HepG2 (cell line): Measurements from ENCODE around the gene ACOT6. TPM values are rescaled to one million over a fixed set of nuclear protein-coding genes. Genes with fewer than 3 reads are reported as not detected.

Experiments
- PHF20 ChIP-seq: sonication (generic); formaldehyde crosslinking; IDR thresholded peaks from 2 replicates; pipeline ENCODE4 v1.5.0; 2020; ENCODE audit warnings: mild to moderate bottlenecking, missing genetic modification reagents
- TAF1 ChIP-seq: sonication (generic); formaldehyde crosslinking; IDR thresholded peaks from 2 replicates; pipeline ENCODE4 v1.4.0; 2020; ENCODE audit warnings: missing genetic modification reagents
- ZNF792 ChIP-seq: IDR thresholded peaks from 2 replicates; pipeline ENCODE4 v1.6.1; 2016
- polyA plus RNA-seq, 8 experiments: library from polyadenylated mRNA; depleted of rRNA in 3 of 8; stranded (reverse) in 7 of 8; unstranded in 1 of 8; fragments of >200 nt; fragmentation: Illumina TruSeq in 4 of 8; extraction: Trizol in 4 of 8; gene quantifications; 2 replicates each; pipeline versions ENCODE4 v1.2.1 to v1.2.3, GENCODE V29; 2011 to 2016; ENCODE audit warnings: low read depth in 4 of 8, missing spikeins in 1 of 8, mixed read lengths in 1 of 8; ENCODE audit not compliant: insufficient read depth in 1 of 8
- total RNA-seq, 5 experiments: library from RNA; depleted of rRNA; stranded (reverse); fragments of >200 nt; fragmentation: Illumina TruSeq; extraction: Trizol; gene quantifications; 2 replicates each; pipeline ENCODE4 v1.2.3, GENCODE V29; 2016; ENCODE audit warnings: low read depth in 1 of 5
- TF ChIP-seq, protein P1 (sequence below), 2 experiments: sonication (generic) in 1 of 2; formaldehyde crosslinking in 1 of 2; IDR thresholded peaks; 2 replicates each; pipeline versions ENCODE4 v1.6.1 to v1.9.0; 2014 to 2022; ENCODE audit warnings: antibody characterized with exemption in 1 of 2, borderline replicate concordance in 1 of 2, inconsistent platforms in 1 of 2, low read depth in 1 of 2, missing genetic modification reagents in 1 of 2
- TF ChIP-seq, protein P2 (sequence below): sonication (generic); formaldehyde crosslinking; IDR thresholded peaks from one replicate; pipeline ENCODE4 v1.5.1; 2020; ENCODE audit warnings: mild to moderate bottlenecking, missing genetic modification reagents; ENCODE audit errors: not compliant biosample characterization
- TF ChIP-seq, protein P3 (sequence below): sonication (generic); formaldehyde crosslinking; IDR thresholded peaks from 2 replicates; pipeline ENCODE4 v1.5.1; 2020; ENCODE audit warnings: mild to moderate bottlenecking, missing genetic modification reagents, borderline replicate concordance

ACOT6 gene
- total and polyA plus RNA-seq, 2 of the 13 experiments (the other 11 are each of a cell fraction or from before 2014, with no cell fraction given), result 0.15 to 0.27 TPM

DNA sequence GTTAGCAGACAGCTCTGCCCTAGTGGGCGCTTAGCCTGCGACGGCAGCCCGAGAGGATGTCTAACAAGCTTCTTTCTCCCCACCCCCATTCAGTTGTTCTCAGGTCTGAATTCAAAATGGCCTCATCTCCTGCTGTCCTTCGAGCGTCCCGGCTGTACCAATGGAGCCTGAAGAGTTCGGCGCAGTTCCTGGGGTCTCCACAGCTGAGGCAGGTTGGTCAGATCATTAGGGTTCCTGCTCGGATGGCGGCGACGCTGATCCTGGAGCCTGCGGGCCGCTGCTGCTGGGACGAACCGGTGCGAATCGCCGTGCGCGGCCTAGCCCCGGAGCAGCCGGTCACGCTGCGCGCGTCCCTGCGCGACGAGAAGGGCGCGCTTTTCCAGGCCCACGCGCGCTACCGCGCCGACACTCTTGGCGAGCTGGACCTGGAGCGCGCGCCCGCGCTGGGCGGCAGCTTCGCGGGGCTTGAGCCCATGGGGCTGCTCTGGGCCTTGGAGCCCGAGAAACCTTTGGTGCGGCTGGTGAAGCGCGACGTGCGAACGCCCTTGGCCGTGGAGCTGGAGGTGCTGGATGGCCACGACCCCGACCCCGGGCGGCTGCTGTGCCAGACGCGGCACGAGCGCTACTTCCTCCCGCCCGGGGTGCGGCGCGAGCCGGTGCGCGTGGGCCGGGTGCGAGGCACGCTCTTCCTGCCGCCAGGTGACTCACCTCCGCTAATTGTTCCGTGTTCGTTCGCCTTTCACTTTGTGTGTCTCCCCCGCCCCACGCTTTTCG is 42.9 kb upstream of the ACOT6 start, which contains the start of gene ACOT2 (continued):
- TF ChIP-seq ZNF792, result peak; percentile 41; the same call in 1 of the 2 replicates
- TF ChIP-seq TAF1 (CRISPR knock-in tag), result peak; percentile 94
- TF ChIP-seq, protein P1, sequence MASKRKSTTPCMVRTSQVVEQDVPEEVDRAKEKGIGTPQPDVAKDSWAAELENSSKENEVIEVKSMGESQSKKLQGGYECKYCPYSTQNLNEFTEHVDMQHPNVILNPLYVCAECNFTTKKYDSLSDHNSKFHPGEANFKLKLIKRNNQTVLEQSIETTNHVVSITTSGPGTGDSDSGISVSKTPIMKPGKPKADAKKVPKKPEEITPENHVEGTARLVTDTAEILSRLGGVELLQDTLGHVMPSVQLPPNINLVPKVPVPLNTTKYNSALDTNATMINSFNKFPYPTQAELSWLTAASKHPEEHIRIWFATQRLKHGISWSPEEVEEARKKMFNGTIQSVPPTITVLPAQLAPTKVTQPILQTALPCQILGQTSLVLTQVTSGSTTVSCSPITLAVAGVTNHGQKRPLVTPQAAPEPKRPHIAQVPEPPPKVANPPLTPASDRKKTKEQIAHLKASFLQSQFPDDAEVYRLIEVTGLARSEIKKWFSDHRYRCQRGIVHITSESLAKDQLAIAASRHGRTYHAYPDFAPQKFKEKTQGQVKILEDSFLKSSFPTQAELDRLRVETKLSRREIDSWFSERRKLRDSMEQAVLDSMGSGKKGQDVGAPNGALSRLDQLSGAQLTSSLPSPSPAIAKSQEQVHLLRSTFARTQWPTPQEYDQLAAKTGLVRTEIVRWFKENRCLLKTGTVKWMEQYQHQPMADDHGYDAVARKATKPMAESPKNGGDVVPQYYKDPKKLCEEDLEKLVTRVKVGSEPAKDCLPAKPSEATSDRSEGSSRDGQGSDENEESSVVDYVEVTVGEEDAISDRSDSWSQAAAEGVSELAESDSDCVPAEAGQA (IDR thresholded peaks at IDR 0.05; ENCODE audit: low read depth), result peak; percentile 43; the same call in 1 of the 2 replicates
- TF ChIP-seq, protein P1 (CRISPR knock-in tag; IDR thresholded peaks at IDR 0.05; ENCODE audit: borderline replicate concordance), result peak; percentile 60; the same call in 1 of the 2 replicates
- TF ChIP-seq PHF20 (CRISPR knock-in tag), result peak; percentile 38; the same call in 1 of the 2 replicates
- TF ChIP-seq, protein P2, sequence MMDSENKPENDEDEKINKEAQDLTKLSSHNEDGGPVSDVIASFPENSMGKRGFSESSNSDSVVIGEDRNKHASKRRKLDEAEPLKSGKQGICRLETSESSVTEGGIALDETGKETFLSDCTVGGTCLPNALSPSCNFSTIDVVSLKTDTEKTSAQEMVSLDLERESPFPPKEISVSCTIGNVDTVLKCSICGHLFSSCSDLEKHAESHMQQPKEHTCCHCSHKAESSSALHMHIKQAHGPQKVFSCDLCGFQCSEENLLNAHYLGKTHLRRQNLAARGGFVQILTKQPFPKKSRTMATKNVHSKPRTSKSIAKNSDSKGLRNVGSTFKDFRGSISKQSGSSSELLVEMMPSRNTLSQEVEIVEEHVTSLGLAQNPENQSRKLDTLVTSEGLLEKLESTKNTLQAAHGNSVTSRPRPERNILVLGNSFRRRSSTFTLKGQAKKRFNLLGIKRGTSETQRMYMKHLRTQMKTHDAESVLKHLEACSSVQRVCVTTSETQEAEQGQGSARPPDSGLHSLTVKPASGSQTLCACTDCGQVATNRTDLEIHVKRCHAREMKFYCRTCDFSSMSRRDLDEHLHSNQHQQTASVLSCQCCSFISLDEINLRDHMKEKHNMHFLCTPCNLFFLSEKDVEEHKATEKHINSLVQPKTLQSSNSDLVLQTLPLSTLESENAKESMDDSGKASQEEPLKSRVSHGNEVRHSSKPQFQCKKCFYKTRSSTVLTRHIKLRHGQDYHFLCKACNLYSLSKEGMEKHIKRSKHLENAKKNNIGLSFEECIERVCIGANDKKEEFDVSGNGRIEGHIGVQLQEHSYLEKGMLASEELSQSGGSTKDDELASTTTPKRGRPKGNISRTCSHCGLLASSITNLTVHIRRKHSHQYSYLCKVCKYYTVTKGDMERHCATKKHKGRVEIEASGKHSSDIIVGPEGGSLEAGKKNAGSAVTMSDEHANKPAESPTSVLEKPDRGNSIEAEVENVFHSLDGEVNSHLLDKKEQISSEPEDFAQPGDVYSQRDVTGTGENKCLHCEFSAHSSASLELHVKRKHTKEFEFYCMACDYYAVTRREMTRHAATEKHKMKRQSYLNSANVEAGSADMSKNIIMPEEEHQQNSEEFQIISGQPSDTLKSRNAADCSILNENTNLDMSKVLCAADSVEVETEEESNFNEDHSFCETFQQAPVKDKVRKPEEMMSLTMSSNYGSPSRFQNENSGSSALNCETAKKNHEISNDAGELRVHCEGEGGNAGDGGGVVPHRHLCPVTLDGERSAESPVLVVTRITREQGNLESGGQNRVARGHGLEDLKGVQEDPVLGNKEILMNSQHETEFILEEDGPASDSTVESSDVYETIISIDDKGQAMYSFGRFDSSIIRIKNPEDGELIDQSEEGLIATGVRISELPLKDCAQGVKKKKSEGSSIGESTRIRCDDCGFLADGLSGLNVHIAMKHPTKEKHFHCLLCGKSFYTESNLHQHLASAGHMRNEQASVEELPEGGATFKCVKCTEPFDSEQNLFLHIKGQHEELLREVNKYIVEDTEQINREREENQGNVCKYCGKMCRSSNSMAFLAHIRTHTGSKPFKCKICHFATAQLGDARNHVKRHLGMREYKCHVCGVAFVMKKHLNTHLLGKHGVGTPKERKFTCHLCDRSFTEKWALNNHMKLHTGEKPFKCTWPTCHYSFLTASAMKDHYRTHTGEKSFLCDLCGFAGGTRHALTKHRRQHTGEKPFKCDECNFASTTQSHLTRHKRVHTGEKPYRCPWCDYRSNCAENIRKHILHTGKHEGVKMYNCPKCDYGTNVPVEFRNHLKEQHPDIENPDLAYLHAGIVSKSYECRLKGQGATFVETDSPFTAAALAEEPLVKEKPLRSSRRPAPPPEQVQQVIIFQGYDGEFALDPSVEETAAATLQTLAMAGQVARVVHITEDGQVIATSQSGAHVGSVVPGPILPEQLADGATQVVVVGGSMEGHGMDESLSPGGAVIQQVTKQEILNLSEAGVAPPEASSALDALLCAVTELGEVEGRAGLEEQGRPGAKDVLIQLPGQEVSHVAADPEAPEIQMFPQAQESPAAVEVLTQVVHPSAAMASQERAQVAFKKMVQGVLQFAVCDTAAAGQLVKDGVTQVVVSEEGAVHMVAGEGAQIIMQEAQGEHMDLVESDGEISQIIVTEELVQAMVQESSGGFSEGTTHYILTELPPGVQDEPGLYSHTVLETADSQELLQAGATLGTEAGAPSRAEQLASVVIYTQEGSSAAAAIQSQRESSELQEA (CRISPR knock-in tag), result peak; percentile 63
- TF ChIP-seq, protein P3, sequence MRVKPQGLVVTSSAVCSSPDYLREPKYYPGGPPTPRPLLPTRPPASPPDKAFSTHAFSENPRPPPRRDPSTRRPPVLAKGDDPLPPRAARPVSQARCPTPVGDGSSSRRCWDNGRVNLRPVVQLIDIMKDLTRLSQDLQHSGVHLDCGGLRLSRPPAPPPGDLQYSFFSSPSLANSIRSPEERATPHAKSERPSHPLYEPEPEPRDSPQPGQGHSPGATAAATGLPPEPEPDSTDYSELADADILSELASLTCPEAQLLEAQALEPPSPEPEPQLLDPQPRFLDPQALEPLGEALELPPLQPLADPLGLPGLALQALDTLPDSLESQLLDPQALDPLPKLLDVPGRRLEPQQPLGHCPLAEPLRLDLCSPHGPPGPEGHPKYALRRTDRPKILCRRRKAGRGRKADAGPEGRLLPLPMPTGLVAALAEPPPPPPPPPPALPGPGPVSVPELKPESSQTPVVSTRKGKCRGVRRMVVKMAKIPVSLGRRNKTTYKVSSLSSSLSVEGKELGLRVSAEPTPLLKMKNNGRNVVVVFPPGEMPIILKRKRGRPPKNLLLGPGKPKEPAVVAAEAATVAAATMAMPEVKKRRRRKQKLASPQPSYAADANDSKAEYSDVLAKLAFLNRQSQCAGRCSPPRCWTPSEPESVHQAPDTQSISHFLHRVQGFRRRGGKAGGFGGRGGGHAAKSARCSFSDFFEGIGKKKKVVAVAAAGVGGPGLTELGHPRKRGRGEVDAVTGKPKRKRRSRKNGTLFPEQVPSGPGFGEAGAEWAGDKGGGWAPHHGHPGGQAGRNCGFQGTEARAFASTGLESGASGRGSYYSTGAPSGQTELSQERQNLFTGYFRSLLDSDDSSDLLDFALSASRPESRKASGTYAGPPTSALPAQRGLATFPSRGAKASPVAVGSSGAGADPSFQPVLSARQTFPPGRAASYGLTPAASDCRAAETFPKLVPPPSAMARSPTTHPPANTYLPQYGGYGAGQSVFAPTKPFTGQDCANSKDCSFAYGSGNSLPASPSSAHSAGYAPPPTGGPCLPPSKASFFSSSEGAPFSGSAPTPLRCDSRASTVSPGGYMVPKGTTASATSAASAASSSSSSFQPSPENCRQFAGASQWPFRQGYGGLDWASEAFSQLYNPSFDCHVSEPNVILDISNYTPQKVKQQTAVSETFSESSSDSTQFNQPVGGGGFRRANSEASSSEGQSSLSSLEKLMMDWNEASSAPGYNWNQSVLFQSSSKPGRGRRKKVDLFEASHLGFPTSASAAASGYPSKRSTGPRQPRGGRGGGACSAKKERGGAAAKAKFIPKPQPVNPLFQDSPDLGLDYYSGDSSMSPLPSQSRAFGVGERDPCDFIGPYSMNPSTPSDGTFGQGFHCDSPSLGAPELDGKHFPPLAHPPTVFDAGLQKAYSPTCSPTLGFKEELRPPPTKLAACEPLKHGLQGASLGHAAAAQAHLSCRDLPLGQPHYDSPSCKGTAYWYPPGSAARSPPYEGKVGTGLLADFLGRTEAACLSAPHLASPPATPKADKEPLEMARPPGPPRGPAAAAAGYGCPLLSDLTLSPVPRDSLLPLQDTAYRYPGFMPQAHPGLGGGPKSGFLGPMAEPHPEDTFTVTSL (CRISPR knock-in tag), result 0 out of 2 replicates have a peak, but pooled peaks have one; percentile 16
